MCF 10A (cell line): ENCODE measurements around the gene CDYL. TPM values are rescaled to one million over a fixed set of nuclear protein-coding genes. Genes with fewer than 3 reads are reported as not detected.

Experiments used
- BruUV-seq: library from RNA; stranded (reverse); fragments of 400-500 nt; replicated peaks from 2 replicates; lab custom pipeline; 2021; lab: Mats Ljungman, UMichigan
- CTCF ChIA-PET: fragments of 300-600 bp; sonication (Branson Sonifier 250); formaldehyde crosslinking; extraction: SDS; loops from one replicate; lab custom pipeline; 2021; ENCODE audit warnings: antibody characterized with exemption, inconsistent platforms; lab: Yijun Ruan, JAX
- POLR2A ChIA-PET: fragments of 300-600, 350-650 bp; sonication (Branson Sonifier 250); formaldehyde crosslinking; extraction: SDS; loops from one replicate; lab custom pipeline; 2020; ENCODE audit warnings: antibody characterized with exemption, inconsistent platforms; lab: Yijun Ruan, JAX
- DNase-seq: peaks from one replicate; pipeline ENCODE4 v3.0.0-alpha.2; 2018; ENCODE audit not compliant: unreplicated experiment
- H3K27ac Mint-ChIP-seq: one replicate; pipeline ENCODE4 v1.8.0; 2022; ENCODE audit warnings: mild to moderate bottlenecking, low read depth, mixed read lengths; ENCODE audit not compliant: unreplicated experiment
- H3K27me3 Mint-ChIP-seq: one replicate; pipeline ENCODE4 v1.8.0; 2022; ENCODE audit warnings: mixed read lengths; ENCODE audit not compliant: insufficient read depth, unreplicated experiment
- H3K36me3 Mint-ChIP-seq: one replicate; pipeline ENCODE4 v1.8.0; 2022; ENCODE audit warnings: mild to moderate bottlenecking, moderate library complexity, mixed read lengths; ENCODE audit not compliant: insufficient read depth, unreplicated experiment
- H3K4me1 Mint-ChIP-seq: one replicate; pipeline ENCODE4 v1.8.0; 2022; ENCODE audit warnings: mixed read lengths; ENCODE audit not compliant: insufficient read depth, unreplicated experiment
- H3K4me3 Mint-ChIP-seq: one replicate; pipeline ENCODE4 v1.8.0; 2022; ENCODE audit warnings: mild to moderate bottlenecking, moderate library complexity, mixed read lengths; ENCODE audit not compliant: unreplicated experiment
- H3K9me3 Mint-ChIP-seq: one replicate; pipeline ENCODE4 v1.8.0; 2022; ENCODE audit warnings: mixed read lengths; ENCODE audit not compliant: unreplicated experiment
- intact Hi-C: fragments of 100-400 bp; cut with micrococcal nuclease; formaldehyde crosslinking; loops from 2 replicates; pipeline ENCODE4 v1.14.1; 2022
- total RNA-seq: library from RNA; stranded (reverse); gene quantifications from 2 replicates; pipeline ENCODE4 v1.2.3, GENCODE V29; 2022
- TF ChIP-seq, protein P1 (sequence below): fragments of 200-600 bp; IDR thresholded peaks from one replicate; pipeline ENCODE4 v1.8.0; 2022; ENCODE audit warnings: antibody characterized with exemption, mild to moderate bottlenecking; ENCODE audit not compliant: unreplicated experiment

CDYL gene
- total RNA-seq, 1 experiment from 2014 or later, result 48.9 TPM

DNA sequence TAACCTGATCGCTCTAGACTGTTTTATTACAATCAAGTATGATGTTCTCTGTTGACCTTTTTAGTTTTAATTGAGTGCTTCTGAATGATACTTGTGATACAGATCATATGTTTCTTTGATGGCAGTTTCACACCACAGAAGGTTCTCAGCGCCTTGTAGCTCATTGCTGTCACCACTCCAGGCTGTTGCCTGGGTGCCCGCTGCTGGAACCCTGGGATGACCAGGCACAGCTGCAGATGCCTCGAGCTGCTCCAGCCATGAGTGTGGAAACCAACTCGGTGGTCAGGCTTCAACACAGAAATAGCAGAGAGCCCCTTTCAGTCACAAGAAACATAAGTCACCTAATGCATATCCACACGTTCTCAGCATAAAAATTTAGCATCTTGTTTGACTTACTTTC, 114.9 kb downstream of the CDYL start:
- Mint-ChIP-seq H3K4me3 (no peak overlapping the region), H3K27me3 (no peaks in the 10 kb centered on the region), H3K36me3 (peaks cover 32% of the 10 kb centered on the region), H3K27ac (no peak overlapping the region), H3K9me3 (no peaks in the 10 kb centered on the region), H3K4me1 (no peaks in the 10 kb centered on the region)
- intact Hi-C loops, result no loop called here
- POLR2A ChIA-PET, result no interaction called here
- TF ChIP-seq, protein P1, sequence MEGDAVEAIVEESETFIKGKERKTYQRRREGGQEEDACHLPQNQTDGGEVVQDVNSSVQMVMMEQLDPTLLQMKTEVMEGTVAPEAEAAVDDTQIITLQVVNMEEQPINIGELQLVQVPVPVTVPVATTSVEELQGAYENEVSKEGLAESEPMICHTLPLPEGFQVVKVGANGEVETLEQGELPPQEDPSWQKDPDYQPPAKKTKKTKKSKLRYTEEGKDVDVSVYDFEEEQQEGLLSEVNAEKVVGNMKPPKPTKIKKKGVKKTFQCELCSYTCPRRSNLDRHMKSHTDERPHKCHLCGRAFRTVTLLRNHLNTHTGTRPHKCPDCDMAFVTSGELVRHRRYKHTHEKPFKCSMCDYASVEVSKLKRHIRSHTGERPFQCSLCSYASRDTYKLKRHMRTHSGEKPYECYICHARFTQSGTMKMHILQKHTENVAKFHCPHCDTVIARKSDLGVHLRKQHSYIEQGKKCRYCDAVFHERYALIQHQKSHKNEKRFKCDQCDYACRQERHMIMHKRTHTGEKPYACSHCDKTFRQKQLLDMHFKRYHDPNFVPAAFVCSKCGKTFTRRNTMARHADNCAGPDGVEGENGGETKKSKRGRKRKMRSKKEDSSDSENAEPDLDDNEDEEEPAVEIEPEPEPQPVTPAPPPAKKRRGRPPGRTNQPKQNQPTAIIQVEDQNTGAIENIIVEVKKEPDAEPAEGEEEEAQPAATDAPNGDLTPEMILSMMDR, result no peak
- BruUV-seq, result no TSS peak
- DNase-seq, result no peak
- CTCF ChIA-PET, result no interaction called here

DNA sequence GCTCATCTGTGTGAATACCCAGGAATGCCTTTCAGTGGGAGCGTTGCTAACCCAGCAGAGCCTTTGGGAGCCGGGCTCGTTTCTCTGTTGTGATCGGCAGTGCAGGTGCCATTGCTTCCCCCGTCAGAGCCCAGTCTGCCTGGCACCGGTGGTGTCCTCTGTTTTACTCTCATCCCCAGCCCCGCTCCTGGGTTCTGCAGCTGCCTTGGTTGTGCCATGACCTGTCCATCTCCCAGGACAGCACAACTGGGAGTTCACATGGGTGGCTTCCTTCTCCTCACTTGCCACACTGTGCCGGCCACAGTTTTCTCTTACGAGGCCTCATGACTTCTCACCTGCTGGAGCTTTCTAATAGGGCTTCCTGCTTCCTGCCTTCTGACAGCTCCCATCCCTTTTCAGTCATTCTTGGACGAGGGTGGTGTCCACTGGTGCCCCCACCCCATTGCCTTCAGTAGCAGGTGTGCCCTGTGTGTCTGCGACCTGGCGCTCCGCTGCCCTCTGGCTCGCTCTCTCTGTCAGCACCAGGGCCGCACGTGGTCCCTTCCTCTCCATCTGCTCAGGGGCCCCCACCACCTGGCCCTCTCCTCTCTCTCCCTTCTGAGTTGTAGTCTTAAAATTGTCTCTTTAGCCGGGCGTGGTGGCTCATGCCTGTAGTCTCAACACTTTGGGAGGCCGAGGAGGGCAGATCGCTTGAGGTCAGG, 116.7 kb downstream of the CDYL start:
- ChIA-PET CTCF (interaction anchor here (0.6 kb wide), 1 partner anchor 111 kb away, joined by 3 read pairs; no protein-coding TSS in a partner anchor), POLR2A (no interaction called here)
- DNase-seq, result no peak
- Mint-ChIP-seq H3K27ac (no peak overlapping the region), H3K4me3 (no peak overlapping the region), H3K36me3 (peaks cover 48% of the 10 kb centered on the region), H3K27me3 (no peaks in the 10 kb centered on the region), H3K9me3 (no peaks in the 10 kb centered on the region), H3K4me1 (no peaks in the 10 kb centered on the region)
- TF ChIP-seq, protein P1, result no peak
- no TSS peak for BruUV-seq
- intact Hi-C loops, result no loop called here

DNA sequence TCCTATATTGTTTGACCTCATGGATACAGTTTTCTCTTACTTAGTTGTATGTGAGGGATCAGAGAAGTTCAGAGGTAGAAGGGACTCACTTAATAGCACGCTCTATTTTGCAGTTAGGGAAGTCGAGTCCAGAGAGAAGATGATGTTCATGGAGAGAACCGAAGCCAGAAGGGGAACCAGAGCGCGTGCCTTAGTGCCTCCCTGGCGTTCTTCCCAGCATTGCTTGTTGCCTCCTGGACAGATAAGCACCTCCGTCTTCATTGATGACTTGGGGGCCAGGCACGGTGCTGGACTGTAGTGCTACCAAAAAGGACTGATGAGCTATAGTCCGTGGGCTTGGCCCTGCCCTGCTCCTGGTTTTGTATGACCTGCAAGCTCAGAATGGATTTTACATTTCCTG, 117.8 kb downstream of the CDYL start:
- Mint-ChIP-seq H3K36me3 (peaks cover 55% of the 10 kb centered on the region), H3K27ac (no peak overlapping the region), H3K4me1 (no peaks in the 10 kb centered on the region), H3K27me3 (no peaks in the 10 kb centered on the region), H3K4me3 (no peak overlapping the region), H3K9me3 (no peaks in the 10 kb centered on the region)
- TF ChIP-seq, protein P1, result no peak
- ChIA-PET POLR2A (no interaction called here), CTCF (interaction anchor here (0.6 kb wide), 1 partner anchor 1484 kb away, joined by 3 read pairs; no protein-coding TSS in a partner anchor)
- intact Hi-C loops, result no loop called here
- DNase-seq, result no peak
- BruUV-seq, result no TSS peak

DNA sequence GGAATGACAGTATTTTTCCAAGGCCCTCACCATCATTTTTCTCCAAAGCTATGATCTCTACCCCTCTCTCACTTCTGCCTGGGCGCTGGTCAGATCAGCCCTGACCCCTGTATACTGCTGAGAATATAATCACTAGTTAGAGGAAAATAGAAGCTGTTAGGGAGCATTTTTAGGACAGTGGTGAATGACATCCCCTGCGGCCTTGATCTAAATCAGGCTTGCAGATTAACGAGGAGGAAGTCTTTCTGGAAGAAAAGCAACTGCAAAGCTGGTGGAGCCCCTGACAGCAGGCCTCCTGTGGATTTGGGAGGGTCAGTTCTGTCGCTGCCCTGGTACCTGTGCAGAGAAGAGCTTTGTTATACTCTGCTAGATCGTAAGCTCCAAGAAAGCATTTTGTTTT, 119.8 kb downstream of the CDYL start:
- TF ChIP-seq, protein P1, result no peak
- no peaks in the 10 kb centered on the region for H3K9me3 Mint-ChIP-seq
- ChIA-PET CTCF (interaction anchor here (0.6 to 1.0 kb wide), 3 partner anchors 16 to 634 kb away, joined by 3 read pairs; no protein-coding TSS in a partner anchor), POLR2A (no interaction called here)
- no peak for DNase-seq
- peaks cover 62% of the 10 kb centered on the region for H3K36me3 Mint-ChIP-seq
- H3K4me1 Mint-ChIP-seq, result no peaks in the 10 kb centered on the region
- intact Hi-C loops, result no loop called here
- H3K4me3 Mint-ChIP-seq, result no peak overlapping the region
- no peaks in the 10 kb centered on the region for H3K27me3 Mint-ChIP-seq
- no TSS peak for BruUV-seq
- H3K27ac Mint-ChIP-seq, result no peak overlapping the region
